Astrocyte (in vitro differentiated cells and primary cell): Measurements from ENCODE around the gene RASA2. TPM values are rescaled to one million over a fixed set of nuclear protein-coding genes. Genes with fewer than 3 reads are reported as not detected.

Experiments used
- DNase-seq: peaks from one replicate; pipeline ENCODE4 v3.0.0-alpha.2; 2010; ENCODE audit warnings: low read depth
- FAIRE-seq: peaks from 2 replicates; lab custom pipeline; 2011; peaks lifted over from hg19 to GRCh38; lab: Jason Lieb, UNC
- H2AFZ ChIP-seq: 2 replicates; pipeline ENCODE4 v1.6.0; 2012; ENCODE audit warnings: low read depth, low read length, inconsistent platforms
- H3K27ac ChIP-seq: 2 replicates; pipeline ENCODE4 v1.5.1; 2011; ENCODE audit warnings: low read depth, low read length, inconsistent platforms
- H3K27me3 ChIP-seq: 2 replicates; pipeline ENCODE4 v1.6.0; 2011; ENCODE audit warnings: low read length, inconsistent platforms; ENCODE audit not compliant: insufficient read depth
- H3K36me3 ChIP-seq: 2 replicates; pipeline ENCODE4 v1.5.1; 2011; ENCODE audit warnings: low read length, inconsistent platforms; ENCODE audit not compliant: insufficient read depth
- H3K4me1 ChIP-seq: 2 replicates; pipeline ENCODE4 v1.5.1; 2011; ENCODE audit warnings: low read length, inconsistent platforms; ENCODE audit not compliant: insufficient read depth
- H3K4me2 ChIP-seq: 2 replicates; pipeline ENCODE4 v1.6.0; 2012; ENCODE audit warnings: low read length, inconsistent platforms
- H3K4me3 ChIP-seq: 2 replicates; pipeline ENCODE4 v1.5.1; 2011; ENCODE audit warnings: low read depth, mild to moderate bottlenecking, low read length, inconsistent platforms; ENCODE audit not compliant: insufficient read depth
- H3K79me2 ChIP-seq: 2 replicates; pipeline ENCODE4 v1.6.0; 2012; ENCODE audit warnings: mild to moderate bottlenecking, low read length, inconsistent platforms; ENCODE audit not compliant: insufficient read depth
- H3K9ac ChIP-seq: 2 replicates; pipeline ENCODE4 v1.6.0; 2012; ENCODE audit warnings: mild to moderate bottlenecking, low read length, inconsistent platforms
- H3K9me3 ChIP-seq: 2 replicates; pipeline ENCODE4 v1.5.1; 2012; ENCODE audit warnings: low read depth, mild to moderate bottlenecking, low read length, inconsistent platforms; ENCODE audit not compliant: insufficient read depth
- H4K20me1 ChIP-seq: 2 replicates; pipeline ENCODE4 v1.6.0; 2012; ENCODE audit warnings: low read length, inconsistent platforms; ENCODE audit not compliant: insufficient read depth
- H3K27ac Mint-ChIP-seq: one replicate; pipeline ENCODE4 v1.8.0; 2021; ENCODE audit warnings: mild to moderate bottlenecking, mixed read lengths; ENCODE audit not compliant: unreplicated experiment
- H3K27me3 Mint-ChIP-seq: one replicate; pipeline ENCODE4 v1.8.0; 2021; ENCODE audit warnings: low read depth, mixed read lengths; ENCODE audit not compliant: unreplicated experiment
- H3K36me3 Mint-ChIP-seq: one replicate; pipeline ENCODE4 v1.8.0; 2021; ENCODE audit warnings: low read depth, mixed read lengths; ENCODE audit not compliant: unreplicated experiment
- H3K4me1 Mint-ChIP-seq: one replicate; pipeline ENCODE4 v1.8.0; 2021; ENCODE audit warnings: low read depth, mixed read lengths; ENCODE audit not compliant: unreplicated experiment
- H3K4me3 Mint-ChIP-seq: one replicate; pipeline ENCODE4 v1.8.0; 2021; ENCODE audit warnings: mild to moderate bottlenecking, moderate library complexity, mixed read lengths; ENCODE audit not compliant: unreplicated experiment
- H3K9me3 Mint-ChIP-seq: one replicate; pipeline ENCODE4 v1.8.0; 2021; ENCODE audit warnings: mild to moderate bottlenecking, mixed read lengths; ENCODE audit not compliant: unreplicated experiment
- EZH2 ChIP-seq: IDR thresholded peaks from 2 replicates; pipeline ENCODE4 v1.6.1; 2012; ENCODE audit warnings: mild to moderate bottlenecking, low read length, inconsistent platforms; ENCODE audit not compliant: insufficient read depth
- total RNA-seq: library from RNA; stranded (reverse); gene quantifications from 2 replicates; pipeline ENCODE4 v1.2.1, GENCODE V29; 2021
- TF ChIP-seq, protein P1 (sequence below): IDR thresholded peaks from 2 replicates; pipeline ENCODE4 v1.5.1; 2011; ENCODE audit warnings: low read depth, mild to moderate bottlenecking, inconsistent platforms, low read length, moderate library complexity; ENCODE audit not compliant: insufficient read depth

The RASA2 gene
- total RNA-seq, 1 donor from 2014 or later = 19.0 TPM

GRCh38 chr3:141487521-141488252 is 860 bp downstream of the RASA2 start:
- no peaks in the 10 kb centered on the region for H3K36me3 ChIP-seq
- no peak for TF ChIP-seq EZH2
- H3K9me3 Mint-ChIP-seq = peaks cover 3% of the 10 kb centered on the region
- no peaks in the 10 kb centered on the region for H3K27me3 Mint-ChIP-seq
- peaks cover 48% of the 10 kb centered on the region for H4K20me1 ChIP-seq
- H3K4me1 ChIP-seq = peaks cover 14% of the 10 kb centered on the region
- H3K9ac ChIP-seq = peak overlapping the region; percentile 76
- peak overlapping the region; percentile 83 for H3K4me2 ChIP-seq
- H3K4me1 Mint-ChIP-seq = peaks cover 31% of the 10 kb centered on the region
- peak; percentile 34 for DNase-seq
- H3K4me3 ChIP-seq = peak overlapping the region; percentile 67
- no peak for FAIRE-seq
- peak overlapping the region; percentile 88 for H3K4me3 Mint-ChIP-seq
- H3K27me3 ChIP-seq = no peaks in the 10 kb centered on the region
- H3K36me3 Mint-ChIP-seq = peaks cover 4% of the 10 kb centered on the region
- H3K27ac ChIP-seq = peak overlapping the region; percentile 81
- H3K27ac Mint-ChIP-seq = peak overlapping the region; percentile 47
- H3K79me2 ChIP-seq = peaks cover 52% of the 10 kb centered on the region
- H2AFZ ChIP-seq = peak overlapping the region; percentile 12
- H3K9me3 ChIP-seq = no peaks in the 10 kb centered on the region

- no peak overlapping the region for H3K9ac ChIP-seq
- H3K9me3 ChIP-seq = no peaks in the 10 kb centered on the region
- Mint-ChIP-seq H3K4me3 (peak overlapping the region; percentile 36), H3K27ac (no peak overlapping the region), H3K36me3 (peaks cover 3% of the 10 kb centered on the region), H3K4me1 (peaks cover 31% of the 10 kb centered on the region), H3K27me3 (no peaks in the 10 kb centered on the region), H3K9me3 (peaks cover under 1% of the 10 kb centered on the region)
- H3K79me2 ChIP-seq = peaks cover 67% of the 10 kb centered on the region
- FAIRE-seq = no peak
- peaks cover 14% of the 10 kb centered on the region for H3K4me1 ChIP-seq
- H3K36me3 ChIP-seq = no peaks in the 10 kb centered on the region
- no peak for DNase-seq
- H2AFZ ChIP-seq = no peak overlapping the region
- H3K27ac ChIP-seq = no peak overlapping the region
- no peak overlapping the region for H3K4me2 ChIP-seq
- no peak overlapping the region for H3K4me3 ChIP-seq
- H3K27me3 ChIP-seq = no peaks in the 10 kb centered on the region
- peaks cover 62% of the 10 kb centered on the region for H4K20me1 ChIP-seq
- TF ChIP-seq EZH2 = no peak
- TF ChIP-seq, protein P1, sequence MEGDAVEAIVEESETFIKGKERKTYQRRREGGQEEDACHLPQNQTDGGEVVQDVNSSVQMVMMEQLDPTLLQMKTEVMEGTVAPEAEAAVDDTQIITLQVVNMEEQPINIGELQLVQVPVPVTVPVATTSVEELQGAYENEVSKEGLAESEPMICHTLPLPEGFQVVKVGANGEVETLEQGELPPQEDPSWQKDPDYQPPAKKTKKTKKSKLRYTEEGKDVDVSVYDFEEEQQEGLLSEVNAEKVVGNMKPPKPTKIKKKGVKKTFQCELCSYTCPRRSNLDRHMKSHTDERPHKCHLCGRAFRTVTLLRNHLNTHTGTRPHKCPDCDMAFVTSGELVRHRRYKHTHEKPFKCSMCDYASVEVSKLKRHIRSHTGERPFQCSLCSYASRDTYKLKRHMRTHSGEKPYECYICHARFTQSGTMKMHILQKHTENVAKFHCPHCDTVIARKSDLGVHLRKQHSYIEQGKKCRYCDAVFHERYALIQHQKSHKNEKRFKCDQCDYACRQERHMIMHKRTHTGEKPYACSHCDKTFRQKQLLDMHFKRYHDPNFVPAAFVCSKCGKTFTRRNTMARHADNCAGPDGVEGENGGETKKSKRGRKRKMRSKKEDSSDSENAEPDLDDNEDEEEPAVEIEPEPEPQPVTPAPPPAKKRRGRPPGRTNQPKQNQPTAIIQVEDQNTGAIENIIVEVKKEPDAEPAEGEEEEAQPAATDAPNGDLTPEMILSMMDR = no peak
Measured at GRCh38 chr3:141489203-141489602, 2.4 kb downstream of the RASA2 start.

- peaks cover 72% of the 10 kb centered on the region for H4K20me1 ChIP-seq
- no peak for DNase-seq
Measured at GRCh38 chr3:141491081-141491480, 4.3 kb downstream of the RASA2 start.

More at GRCh38 chr3:141491081-141491480, 4.3 kb downstream of the RASA2 start:
- H3K4me1 Mint-ChIP-seq = peaks cover 24% of the 10 kb centered on the region
- H3K27ac Mint-ChIP-seq = no peak overlapping the region
- H3K27ac ChIP-seq = no peak overlapping the region
- H3K9me3 Mint-ChIP-seq = no peaks in the 10 kb centered on the region
- no peak overlapping the region for H3K4me2 ChIP-seq
- H3K4me3 Mint-ChIP-seq = no peak overlapping the region
- peaks cover 85% of the 10 kb centered on the region for H3K79me2 ChIP-seq
- no peaks in the 10 kb centered on the region for H3K9me3 ChIP-seq
- no peaks in the 10 kb centered on the region for H3K27me3 ChIP-seq
- H3K4me3 ChIP-seq = no peak overlapping the region
- TF ChIP-seq, protein P1 = no peak
- no peak for TF ChIP-seq EZH2
- no peak overlapping the region for H3K9ac ChIP-seq
- H3K4me1 ChIP-seq = peaks cover 5% of the 10 kb centered on the region
- H3K27me3 Mint-ChIP-seq = no peaks in the 10 kb centered on the region
- H2AFZ ChIP-seq = no peak overlapping the region
- FAIRE-seq = no peak
- H3K36me3 Mint-ChIP-seq = peaks cover 2% of the 10 kb centered on the region
- no peaks in the 10 kb centered on the region for H3K36me3 ChIP-seq
